ENCODE results near the gene GALNT17.
A peak's percentile ranks its signal among the peaks of the same experiment; 100 is the strongest.
"Not testable (repeated sequence)": the region's sequence is repeated elsewhere in the genome, so short reads cannot be mapped to it uniquely, and the experiment has no call there.

Gene GALNT17

DNA sequence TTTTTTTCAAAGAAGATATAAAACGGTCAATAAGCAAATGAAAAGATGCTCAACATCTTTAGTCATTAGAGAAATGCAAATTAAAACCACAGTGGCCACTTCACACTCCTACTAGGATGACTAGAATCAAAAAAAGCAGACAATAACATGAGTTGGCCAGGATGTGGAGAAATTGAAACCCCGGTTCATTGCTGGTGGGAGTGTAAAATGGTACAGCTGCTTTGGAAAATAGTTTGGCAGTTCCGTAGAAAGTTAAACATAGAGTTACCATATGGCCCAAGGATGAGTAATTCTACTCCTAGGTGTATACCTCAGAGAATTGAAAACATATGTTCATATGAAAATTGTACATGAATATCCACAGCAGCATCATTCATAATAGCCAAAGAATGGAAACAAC, 573.3 kb downstream of the GALNT17 start:
- no peak for DNase-seq

DNA sequence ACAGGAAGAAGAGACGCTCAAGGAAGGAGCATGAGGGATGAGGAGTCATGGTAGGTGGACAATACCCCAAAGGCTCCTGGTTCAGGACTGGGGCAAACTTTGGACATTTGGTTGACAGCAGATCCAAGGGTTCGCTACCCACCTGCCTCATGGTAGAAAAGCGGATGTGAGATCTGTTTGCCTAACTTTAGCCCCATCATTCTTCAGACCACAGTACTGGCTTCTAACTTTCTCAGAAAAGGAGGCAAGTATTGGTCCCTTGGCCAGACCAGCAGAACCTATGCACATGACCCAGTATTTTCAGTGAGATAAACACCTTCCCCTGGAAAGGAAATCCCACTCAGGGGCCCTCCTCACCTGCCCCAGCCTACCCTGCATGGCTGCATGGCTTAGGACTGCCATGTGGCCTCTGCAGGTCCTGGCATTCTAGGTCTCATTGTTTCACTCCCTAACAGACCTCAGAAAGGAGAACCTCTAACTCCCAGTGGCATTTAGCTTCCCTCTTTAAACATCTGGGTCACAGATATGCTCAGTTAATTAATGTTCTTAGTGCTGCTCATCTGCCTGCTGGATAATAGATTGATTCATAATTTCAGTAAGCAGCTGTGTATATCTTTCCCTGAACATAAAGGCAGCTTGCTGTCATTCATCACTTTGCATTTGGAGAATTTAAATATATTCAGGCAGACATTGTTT, 574.1 kb downstream of the GALNT17 start:
- no peak for DNase-seq

DNA sequence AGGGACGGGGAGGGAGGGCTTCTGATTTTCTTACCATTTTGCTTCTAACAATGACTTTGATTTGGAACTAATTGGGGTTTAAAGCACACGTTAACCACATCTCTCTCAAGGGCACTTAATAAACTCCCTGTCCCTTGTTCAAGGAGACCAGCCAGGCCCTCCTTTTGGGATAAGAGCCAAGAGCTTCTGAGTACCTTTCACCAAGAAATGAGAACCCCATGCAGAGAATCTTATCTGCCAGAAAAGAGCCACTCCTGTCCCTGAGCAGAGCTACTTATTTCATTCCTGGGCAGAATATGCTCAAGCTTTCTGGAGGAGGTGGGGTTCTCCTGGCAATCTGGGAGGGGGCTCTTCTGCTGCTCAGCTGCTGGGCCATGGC, 574.6 kb downstream of the GALNT17 start:
- peak; percentile 5 for DNase-seq

DNA sequence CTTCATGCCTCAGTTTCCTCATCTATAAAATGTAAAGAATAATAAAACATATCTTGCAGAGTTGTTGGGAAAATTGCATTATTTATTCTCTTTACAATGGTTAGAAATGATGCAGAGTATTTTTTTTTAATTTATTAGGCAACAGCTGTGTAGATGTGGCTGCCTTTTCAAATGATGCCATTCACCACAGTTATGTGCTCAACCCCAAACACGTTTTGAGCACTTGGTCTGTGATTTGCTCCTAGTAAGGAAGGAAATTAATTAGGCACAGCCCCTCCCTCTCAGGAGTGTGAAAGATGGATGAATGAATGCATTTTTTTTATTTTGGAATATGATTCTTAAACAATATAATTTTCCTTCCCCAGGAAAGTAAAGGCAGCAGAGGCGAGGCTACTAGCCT, 575.1 kb downstream of the GALNT17 start:
- DNase-seq = no peak

DNA sequence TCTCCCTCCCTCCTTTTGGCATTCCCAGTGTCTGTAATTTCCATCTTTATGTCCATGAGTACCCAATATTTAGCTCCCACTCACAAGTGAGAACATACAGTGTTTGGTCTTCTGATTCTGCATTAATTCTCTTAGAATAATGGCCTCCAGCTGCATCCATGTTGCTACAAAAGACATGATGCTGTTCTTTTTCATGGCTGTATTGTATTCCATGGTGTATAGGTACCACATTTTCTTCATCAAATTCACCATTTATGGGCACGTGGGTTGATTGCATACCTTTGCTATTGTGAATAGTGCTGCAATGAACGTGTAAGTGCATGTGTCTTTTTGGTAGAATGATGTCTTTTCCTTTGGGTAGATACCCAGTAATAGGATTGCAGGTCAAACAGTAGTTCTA, 576.8 kb downstream of the GALNT17 start:
- no peak for DNase-seq

DNA sequence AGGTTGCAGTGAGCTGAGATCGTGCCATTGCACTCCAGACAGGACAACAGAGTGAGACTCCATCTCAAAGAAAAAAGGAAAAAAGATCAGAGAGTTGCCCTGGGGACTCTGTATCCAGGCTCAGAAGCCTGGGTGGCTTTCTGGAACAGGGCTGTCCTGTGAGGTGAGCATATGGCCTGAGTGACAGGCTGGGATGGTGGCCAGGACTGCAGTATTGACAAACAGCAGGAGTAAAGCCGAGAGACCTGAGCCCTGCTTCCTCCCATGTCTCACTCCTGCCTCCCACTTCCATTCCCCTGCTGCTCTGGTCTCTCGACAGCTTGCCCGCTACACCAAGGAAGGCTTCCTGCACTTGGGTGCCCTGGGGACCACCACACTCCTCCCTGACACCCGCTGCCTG, 578.5 kb downstream of the GALNT17 start:
- no peak for DNase-seq

DNA sequence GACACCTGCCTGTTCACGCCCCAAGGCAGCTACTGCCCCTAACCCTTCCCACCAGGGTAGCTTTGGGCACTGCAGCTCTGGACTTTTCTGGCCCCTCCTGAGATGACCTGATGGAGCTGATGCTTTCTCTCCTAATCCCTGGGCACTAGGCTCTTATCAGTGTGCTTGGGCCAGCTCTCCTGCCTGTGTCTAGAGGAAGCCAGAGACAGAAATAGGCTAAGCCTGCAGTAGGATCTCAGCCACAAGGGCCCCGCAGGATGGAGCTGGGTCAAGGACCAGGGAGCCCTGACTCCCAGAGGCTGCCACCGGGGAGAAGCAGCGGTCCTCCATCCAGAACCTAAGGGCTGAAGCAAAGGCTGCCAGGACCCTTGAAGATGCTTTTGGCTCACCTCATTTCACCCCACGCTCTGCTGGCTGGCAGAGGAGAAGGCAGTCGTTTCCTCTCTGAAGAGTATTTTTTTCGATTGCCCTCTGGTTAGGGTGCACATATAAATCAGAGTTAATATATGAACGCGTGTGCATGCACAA, 580.8 kb downstream of the GALNT17 start:
- DNase-seq = no peak

DNA sequence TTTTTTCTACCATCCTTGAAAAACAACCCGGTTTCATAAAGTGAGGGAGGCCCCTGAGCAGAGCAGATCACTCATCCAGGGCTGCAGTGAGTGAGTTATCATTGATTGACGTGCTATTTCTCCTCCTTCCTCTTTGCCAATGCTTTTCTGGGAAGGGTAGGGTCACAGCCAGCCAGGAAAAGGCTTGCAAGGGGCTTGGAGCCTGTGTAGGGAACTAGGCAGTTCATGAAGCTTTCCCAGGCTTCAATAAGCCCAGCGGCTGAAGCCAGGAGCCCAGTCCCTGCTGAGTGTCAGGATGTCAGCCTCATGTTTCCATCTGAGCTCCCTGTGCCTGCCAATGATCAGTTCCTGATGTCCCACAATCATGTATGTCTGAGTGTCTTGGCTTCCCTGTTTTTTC, 584.7 kb downstream of the GALNT17 start:
- DNase-seq = no peak

DNA sequence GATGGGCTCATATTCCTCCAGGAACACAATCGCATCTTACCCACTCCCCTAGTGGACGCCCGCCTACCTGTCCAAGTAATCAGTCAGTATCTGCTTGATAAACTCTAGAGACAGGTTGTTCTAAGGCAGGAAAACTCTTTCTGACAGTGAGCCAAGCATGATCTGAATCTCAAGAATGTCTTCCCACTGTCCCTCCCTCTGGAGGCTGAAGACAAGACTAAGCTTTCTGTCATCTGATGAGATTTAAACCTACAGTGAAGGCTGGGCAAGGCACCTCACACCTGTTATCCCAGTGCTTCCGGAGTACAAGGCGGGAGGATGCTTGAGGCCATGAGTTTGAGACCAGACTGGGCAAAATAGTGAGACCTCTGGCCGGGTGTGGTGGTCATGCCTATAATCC, 586.6 kb downstream of the GALNT17 start:
- DNase-seq = no peak

DNA sequence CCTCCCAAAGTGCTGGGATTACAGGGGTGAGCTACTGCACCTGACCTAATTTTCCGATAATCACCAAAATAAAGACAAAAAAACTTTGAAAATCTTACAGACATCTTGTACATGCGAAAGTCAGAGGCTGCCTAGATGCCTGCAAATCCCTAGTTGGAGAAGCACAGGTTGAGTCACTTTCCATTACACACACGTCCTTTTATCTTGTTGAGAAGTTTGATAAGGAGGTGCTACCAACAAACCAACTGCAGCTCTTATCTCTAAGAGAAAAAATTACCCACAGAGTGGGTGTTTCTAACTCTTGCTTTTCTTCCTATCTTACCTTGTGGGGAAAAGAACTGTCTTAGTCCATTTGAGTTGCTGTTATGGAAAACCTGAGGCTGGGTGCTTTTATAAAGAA, 589.8 kb downstream of the GALNT17 start:
- DNase-seq = no peak

DNA sequence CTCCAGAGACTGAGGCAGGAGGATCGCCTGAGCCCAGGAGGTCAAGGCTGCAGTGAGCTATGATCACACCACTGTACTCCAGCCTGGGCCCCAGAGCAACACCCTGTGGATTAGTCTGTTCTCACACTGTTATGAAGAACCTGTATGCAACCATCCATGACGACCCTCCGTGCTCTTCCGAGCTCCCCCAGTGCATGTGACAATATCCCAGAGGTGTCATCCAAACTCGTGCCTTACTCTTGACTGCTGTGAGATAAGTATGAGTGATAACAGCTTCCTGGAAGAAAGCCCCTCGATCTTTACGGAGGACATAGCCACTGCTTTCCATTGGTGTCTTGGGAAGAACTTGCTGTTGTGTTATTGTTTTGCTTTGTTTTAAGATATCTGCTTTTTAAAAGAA, 591.9 kb downstream of the GALNT17 start:
- no peak for DNase-seq

DNA sequence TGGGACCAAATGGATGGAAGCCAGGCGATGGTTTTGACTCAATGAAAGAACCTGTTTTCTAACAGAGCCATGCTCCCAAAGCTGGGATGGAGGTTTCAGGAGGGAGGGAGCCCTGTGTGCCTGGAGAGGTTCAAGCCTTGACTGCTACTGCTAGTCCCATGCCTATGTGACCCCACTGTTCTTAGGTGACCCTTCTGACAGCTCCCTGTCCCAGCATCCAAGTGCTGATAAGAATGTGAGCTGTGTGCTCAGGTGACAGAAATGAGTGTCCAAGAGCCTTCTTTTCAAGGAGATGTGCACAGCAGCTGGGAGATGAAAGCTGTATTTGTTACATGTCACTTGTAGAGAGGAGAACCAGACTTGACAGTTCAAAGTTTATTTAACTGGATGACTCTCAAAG, 595.4 kb downstream of the GALNT17 start:
- DNase-seq = no peak

DNA sequence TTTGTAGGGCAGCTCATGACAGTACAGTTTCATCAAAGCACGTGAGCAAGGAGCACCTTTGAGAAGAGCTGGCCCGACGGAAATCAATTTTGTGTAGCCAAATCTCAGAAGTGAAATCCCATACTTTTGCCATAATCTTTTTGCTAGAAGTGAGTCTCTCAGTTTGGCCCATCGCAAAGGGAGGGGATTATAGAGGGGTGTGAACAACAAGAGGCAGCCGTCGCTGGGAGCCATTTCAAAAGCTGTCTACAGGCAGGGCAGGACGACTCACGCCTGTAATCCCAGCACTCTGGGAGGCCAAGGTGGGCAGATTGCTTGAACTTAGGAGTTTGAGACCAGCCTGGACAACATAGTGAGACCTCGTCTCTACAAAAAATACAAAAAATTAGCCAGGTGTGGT, 599.8 kb downstream of the GALNT17 start:
- DNase-seq = no peak

DNA sequence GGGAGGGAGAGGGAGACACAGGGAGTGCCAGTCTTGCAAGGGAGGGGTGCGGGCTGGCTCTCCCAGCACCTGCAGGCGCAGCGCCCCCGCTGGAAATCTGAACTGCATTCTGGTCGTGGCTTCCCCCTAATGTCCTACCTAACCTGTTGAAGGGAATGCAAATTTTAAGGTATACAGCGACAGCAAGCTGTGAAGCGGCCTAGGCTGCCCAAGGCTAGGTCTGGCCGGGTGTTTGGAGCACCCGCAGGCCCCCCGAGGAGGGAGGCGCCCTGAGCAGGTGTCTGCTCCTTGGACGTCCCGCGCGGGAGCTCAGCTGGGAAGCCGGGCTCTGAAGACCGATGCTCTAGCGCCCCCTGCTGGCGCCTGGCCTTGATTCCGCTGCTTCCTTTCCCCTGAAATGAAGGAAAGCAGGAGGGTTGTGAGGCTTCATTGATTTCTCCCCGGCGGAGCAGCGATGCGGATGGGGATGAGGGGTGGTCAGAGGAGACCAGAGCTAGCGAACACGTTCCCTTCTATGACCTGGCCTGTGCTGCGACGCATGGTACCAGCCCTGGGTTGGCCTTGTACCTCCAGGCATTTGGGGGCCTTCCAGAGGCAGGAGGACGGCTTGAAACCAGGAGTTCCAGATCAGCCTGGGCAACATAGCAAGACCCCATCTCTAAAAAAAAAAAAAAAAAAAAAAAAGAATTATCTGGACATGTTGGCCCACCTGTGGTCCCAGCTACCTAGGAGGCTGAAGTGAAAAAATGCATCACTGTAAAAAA, 601.3 kb downstream of the GALNT17 start:
- DNase-seq = peak; percentile 66

DNA sequence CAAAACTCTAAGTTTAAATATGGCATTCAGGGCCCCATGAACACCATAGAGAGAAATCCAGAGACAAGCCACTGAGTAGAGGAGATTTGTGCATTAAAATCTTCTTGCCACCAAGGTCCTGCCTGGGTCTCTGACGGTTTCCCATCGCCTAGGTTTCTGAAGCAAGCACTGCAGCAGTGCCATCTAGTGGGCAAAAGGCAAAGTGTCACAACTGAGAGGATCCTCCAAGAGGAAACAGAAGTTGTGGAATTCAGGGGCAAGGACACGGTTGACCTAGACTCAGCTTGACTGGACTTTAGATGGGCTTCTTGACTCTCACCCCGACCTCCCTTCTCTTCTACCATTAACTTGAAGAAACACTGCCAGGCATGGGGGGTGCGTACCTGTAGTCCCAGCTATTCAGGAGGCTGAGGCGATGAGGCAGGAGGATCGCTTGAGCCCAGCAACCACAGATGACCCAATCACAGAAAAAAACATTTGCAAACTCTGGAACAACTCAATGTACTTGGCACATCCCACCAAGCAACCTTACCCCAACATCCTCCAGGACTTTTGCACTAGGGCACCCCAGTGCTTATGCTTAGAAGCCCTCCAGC, 604.1 kb downstream of the GALNT17 start:
- DNase-seq = no peak

DNA sequence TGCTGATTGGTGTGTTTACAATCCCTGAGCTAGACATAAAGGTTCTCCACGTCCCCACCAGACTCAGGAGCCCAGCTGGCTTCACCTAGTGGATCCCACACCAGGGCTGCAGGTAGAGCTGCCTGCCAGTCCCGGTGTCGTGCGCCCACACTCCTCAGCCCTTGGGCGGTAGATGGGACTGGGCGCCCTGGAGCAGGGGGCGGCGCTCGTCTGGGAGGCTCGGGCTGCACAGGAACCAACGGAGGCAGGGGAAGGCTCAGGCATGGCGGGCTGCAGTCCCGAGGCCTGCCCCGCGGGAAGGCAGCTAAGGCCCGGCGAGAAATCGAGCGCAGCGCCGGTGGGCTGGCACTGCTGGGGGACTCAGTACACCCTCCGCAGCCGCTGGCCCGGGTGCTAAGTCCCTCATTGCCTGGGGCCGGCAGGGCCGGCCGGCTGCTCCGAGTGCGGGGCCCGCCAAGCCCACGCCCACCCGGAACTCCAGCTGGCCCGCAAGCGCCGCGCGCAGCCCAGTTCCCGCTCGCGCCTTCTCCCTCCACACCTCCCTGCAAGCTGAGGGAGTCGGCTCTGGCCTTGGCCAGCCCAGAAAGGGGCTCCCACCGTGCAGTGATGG, 606.1 kb downstream of the GALNT17 start:
- not testable (repeated sequence) for DNase-seq

DNA sequence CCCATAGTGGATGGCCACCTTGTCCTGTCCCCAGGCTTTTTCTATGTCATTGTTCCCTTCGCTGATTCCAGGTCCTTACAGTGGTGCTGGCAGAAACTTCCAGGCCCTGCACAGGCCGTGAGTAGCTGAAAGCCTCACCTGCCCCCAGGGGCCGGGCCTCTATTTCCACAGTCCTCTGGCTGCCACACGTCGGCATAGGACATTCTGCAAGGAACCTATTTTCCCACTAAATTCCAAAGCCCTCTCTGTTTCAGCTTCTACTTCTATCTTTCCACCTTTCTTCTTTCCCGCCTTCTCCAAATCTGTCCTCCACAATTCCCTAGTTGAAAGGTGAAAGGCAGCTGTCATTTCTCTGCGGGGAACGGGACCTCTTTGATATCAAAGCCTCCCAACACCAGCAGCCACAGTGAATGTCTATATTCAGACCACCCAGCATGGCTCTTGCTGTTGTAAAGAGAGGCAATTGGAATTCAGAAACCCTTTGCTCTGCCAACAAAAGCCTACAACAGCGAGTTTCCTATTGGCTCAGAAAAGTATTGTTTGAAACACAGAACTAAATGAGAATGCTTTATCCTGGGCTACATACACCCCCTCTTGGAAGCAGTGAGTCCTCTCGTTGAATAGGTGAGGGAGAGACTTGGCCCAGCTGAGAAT, 607.7 kb downstream of the GALNT17 start:
- no peak for DNase-seq

DNA sequence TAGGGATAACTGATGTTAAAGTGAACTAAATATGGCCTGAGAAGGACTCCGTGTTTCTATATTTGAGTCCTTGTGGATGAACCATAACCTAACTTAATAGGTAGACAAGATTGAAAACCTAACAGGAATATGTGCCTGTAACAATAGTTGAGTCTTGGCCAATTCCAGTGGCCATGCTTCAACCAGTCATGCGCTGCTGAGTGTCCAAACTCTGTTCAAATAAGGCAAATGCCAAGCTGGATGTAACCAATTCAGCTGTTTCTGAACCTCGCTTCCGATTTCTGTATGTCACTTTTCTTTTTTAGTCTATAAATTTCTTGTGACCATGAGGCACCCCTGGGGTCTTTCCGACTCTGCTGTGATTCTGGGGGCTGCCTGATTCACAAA, 608.2 kb downstream of the GALNT17 start:
- DNase-seq = no peak

DNA sequence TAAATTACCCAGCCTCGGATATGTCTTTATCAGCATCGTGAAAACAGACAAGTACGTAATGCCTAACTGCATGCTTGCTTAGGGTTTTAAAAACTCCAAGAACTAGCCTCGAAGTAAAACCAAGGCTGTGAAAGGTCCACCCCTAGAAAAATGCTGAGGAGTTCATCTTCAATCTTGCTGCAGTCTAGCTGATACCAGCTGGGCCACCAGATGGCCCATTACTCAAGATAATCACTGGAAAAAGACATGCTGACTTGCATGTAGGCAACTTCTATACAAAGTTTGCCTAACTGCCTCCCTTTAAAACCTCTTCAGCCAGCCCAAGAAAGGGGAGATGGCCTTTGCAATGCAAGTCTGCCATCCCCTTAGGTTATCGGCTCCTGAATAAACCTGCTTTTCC, 614.1 kb downstream of the GALNT17 start:
- DNase-seq = peak; percentile 48

DNA sequence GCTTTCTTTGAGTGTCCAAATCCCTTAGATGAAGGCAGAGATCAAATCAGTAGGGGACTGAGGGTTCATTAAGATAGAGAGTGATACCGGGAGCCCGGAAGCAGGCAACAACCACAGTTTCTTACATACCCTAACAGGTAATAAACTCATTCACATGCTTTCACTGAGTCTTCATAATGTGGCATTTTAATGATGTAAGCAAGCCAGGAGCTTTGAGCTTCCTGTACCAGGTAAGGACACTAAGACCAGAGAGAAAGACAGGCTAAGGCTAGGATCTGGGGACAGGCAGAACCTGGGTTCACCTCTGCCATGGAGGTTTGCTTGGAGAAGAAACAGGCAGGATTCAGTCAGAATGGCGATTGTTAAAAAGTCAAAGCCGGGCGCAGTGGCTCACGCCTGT, 618.3 kb downstream of the GALNT17 start:
- no peak for DNase-seq

DNA sequence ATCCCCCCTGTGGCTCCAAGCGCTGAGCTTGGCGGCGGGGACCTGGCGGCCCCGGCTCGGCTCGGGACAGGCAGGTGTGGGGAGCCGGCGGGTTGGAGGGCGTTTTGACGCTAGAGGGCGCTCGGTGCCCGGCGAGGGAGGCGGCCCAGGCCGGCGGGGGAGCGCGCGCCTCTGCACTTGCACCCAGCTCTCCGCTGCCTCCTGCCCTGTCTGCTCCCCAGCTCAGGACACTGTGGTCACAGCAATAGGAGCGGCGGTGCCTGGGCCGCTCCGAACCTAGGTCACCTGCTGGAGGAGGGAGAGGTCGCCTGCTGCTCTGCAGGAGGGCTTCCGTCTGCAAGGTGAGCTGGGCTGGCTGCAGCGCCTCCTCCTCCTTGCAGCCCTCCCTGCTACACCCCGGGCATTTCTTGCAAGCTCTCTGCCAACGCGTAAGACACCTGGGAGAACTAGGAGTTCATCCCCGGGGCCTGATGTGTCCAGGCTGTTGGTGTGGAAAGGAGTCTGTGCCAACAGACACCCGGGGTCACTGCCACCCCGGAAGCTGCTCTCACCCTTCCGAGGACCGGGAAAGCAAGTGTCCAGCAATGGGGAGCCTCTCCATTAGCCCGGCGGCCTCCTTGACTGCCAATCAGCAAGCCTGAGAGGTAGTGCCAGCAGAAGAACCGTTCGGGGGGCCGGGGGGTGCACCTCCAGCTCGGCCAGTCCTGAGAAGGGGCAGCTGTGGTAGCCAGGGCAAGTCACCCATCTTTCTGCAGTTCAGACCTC, 620.4 kb downstream of the GALNT17 start:
- no peak for DNase-seq

DNA sequence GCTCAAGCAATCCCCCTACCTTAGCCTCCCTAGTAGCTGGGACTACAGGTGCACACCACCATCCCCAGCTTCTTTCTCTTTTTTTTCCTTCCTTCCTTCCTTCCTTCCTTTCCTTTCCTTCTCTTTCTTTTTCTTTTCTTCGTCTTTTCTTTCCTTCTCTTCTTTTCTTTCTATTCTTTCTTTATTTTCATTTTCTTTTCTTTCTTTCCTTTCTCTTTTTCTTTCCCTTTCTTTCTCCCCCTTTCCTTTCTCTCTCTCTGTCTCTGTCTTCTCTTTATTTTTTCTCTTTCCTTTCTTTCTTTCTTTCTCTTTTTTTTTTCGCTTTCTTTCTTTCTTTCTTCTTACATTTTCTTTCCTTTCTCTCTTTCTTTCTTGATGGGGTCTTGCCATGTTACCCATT, 621.3 kb downstream of the GALNT17 start:
- DNase-seq = no peak

Measured in NCI-H524 treated with DMSO at 0.1 percent for 48 hours (cell line).